Natural killer cell treated with Interleukin-12 subunit alpha and Interleukin-12 subunit beta and Interleukin-15 and Interleukin-18, amount 100 ng/mL, for 72 hours (primary cell): ENCODE data around the gene SUN1. TPM values are rescaled to one million over a fixed set of nuclear protein-coding genes. Genes with fewer than 3 reads are reported as not detected.
"Not testable (repeated sequence)": the region's sequence is repeated elsewhere in the genome, so short reads cannot be mapped to it uniquely, and the experiment has no call there.

Experiments
- ATAC-seq, 2 donors: fragments of 150-1000 bp; cut with Tn5 transposase in 1 of 2; sonication (Bioruptor Pico), chemical (Tn5 transposase) in 1 of 2; 2 replicates each; pipeline ENCODE4 v1.10.0; 2021
- DNase-seq: peaks from one replicate; pipeline ENCODE4 v3.0.0; 2022; ENCODE audit warnings: low spot score
- H3K27ac Mint-ChIP-seq, 2 donors: 1 replicate in 1 of 2; 2 replicates in 1 of 2; pipeline ENCODE4 v1.8.0; 2022; ENCODE audit warnings: mixed read lengths in 2 of 2, mild to moderate bottlenecking in 1 of 2, moderate library complexity in 1 of 2
- H3K27me3 Mint-ChIP-seq, 2 donors: 1 replicate in 1 of 2; 2 replicates in 1 of 2; pipeline ENCODE4 v1.8.0; 2022; ENCODE audit warnings: mixed read lengths in 2 of 2
- H3K36me3 Mint-ChIP-seq: one replicate; pipeline ENCODE4 v1.8.0; 2022; ENCODE audit warnings: mixed read lengths
- H3K4me1 Mint-ChIP-seq, 2 donors: 1 replicate in 1 of 2; 2 replicates in 1 of 2; pipeline ENCODE4 v1.8.0; 2022; ENCODE audit warnings: low read depth in 2 of 2, mixed read lengths in 2 of 2, mild to moderate bottlenecking in 1 of 2
- H3K4me3 Mint-ChIP-seq: one replicate; pipeline ENCODE4 v1.8.0; 2022; ENCODE audit warnings: mixed read lengths
- H3K9me3 Mint-ChIP-seq: 2 replicates; pipeline ENCODE4 v1.8.0; 2022; ENCODE audit warnings: mixed read lengths
- total RNA-seq, 2 donors: library from RNA; stranded (reverse); gene quantifications; one replicate each; pipeline ENCODE4 v1.2.3, GENCODE V29; 2022

SUN1 gene
- total RNA-seq, 2 donors from 2014 or later = 34.3 to 50.4 TPM

DNA sequence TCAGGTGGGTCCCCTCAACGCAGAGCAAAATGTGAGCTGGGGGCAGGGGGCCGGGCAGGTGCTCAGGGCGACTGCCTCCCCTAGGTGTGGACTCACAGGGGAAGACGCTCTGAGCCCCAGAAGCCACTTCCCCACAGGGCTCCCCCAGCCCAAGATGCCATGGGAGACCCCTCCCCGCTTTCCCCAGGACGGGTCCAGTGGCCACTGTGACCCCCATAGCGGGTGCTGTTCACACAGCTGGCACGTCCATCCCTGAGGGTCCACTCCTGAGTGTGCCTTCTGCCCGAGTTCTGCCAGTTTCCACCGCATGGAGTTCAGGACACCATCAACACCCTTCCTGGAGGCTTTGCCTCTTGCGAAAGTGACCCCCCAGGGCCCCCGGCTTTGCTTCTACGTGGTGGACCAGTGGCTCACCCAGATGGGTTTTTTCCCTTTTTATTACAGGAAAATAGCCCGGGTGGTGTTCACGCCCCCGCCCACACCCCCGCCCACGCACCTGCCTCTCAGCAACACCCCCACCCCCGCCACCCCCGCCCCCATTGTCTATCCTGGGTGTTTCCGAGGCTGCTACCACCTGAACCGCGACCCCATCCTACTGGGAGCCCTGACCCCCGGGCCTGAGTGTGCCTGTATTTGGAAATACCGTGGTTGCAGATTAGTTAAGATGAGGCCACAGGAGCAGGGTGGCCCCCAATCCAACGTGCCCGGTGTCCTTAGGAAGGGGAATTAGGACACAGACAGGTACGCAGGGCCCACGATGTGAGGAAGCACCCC is 90.2 kb downstream of the SUN1 start:
- DNase-seq = peak; percentile 92
- H3K27ac Mint-ChIP-seq = peak overlapping the region; percentile 74 to 96
- H3K4me3 Mint-ChIP-seq = peak overlapping the region; percentile 76
- H3K9me3 Mint-ChIP-seq = peaks cover 3% of the 10 kb centered on the region
- H3K27me3 Mint-ChIP-seq = no peaks in the 10 kb centered on the region
- H3K36me3 Mint-ChIP-seq = no peaks in the 10 kb centered on the region
- H3K4me1 Mint-ChIP-seq = peaks cover 27 to 51% of the 10 kb centered on the region in 2 donors
- peak; percentile 43 to 74 for ATAC-seq

DNA sequence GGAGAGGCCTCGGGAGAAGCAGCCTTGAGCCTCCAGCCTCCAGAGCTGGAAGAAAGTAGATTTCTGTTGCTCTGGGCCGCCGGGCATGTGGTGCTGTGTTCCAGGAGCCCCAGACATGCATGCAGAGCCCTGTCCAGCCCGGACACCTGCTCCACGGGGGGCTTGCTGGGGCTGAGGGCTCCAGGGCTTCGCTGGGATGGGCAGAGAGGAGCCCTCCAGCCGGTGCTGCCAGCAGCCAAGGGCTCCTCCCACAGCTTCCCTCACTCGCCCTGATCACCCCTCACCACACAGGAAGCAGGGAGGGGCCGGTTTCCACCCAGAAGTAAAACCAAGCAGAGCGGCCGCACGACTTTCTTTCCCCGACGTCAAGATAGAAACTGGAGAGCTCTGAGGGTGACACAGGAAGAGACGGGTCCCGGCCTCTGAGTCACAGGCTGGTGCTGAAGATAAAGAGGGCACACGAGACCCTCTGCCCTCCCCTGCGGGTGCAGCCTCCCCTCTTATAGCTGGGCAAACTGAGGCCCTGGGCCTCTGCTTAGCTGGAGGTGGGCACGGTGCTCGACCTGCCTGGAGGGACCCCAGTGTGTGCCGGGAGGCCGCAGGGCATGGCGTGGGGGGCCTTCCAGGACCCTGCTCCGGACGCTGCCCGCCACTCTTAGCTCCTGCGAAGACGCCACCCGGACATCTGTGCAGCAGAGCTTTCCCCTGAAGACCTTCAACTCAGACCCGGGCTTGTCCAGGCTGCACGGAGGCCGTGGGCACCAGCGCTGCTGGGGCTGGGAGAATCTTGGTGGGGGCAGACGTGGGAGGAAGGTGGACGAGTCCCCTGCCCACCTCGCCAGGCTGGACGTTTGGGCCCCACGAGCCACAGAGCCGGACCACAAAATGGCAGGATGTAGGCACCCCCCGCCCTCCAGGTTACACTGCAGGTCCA is 91.1 kb downstream of the SUN1 start:
- Mint-ChIP-seq H3K27me3 (no peaks in the 10 kb centered on the region), H3K4me3 (peak overlapping the region; percentile 76), H3K9me3 (peaks cover 3% of the 10 kb centered on the region), H3K27ac (peak overlapping the region; percentile 74 to 96), H3K36me3 (no peaks in the 10 kb centered on the region), H3K4me1 (peaks cover 33 to 50% of the 10 kb centered on the region in 2 donors)
- ATAC-seq (peak; percentile 86 to 87), DNase-seq (peak; percentile 98)

DNA sequence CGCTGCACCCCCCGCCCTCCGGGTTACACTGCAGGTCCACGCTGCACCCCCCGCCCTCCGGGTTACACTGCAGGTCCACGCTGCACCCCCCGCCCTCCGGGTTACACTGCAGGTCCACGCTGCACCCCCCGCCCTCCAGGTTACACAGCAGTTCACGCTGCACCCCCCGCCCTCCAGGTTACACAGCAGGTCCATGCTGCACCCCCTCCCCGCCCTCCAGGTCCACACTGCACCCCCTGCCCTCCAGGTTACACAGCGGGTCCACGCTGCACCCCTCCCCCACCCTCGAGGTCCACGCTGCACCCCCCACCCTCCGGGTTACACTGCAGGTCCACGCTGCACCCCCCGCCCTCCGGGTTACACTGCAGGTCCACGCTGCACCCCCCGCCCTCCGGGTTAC is 91.8 kb downstream of the SUN1 start:
- not testable (repeated sequence) for ATAC-seq, H3K9me3 Mint-ChIP-seq, H3K27me3 Mint-ChIP-seq, H3K36me3 Mint-ChIP-seq
- Mint-ChIP-seq H3K4me1 (peaks cover 39 to 54% of the 10 kb centered on the region in 2 donors), H3K27ac (peak overlapping the region; percentile 59 to 85), H3K4me3 (peak overlapping the region; percentile 71)
- peak; percentile 40 for DNase-seq

Other genes starting within 250 kb of the SUN1 start
- 10 to 100 TPM; 19.5 to 53.4 TPM for gene DNAAF5, start 105.8 kb upstream of the SUN1 start, total RNA-seq
- gene PRKAR1B, start 105.2 kb upstream of the SUN1 start, total RNA-seq = 10 to 100 TPM in 1 of 2 donors, 1 to 10 TPM in 1; 9.8 to 31.9 TPM
- 10 to 100 TPM; 42.8 to 44.5 TPM for gene GET4, start 44.1 kb downstream of the SUN1 start, total RNA-seq
- gene ADAP1, start 122.2 kb downstream of the SUN1 start, total RNA-seq = 100 to 1,000 TPM in 1 of 2 donors, 10 to 100 TPM in 1; 70.6 to 161 TPM
- gene COX19, start 143.1 kb downstream of the SUN1 start, total RNA-seq = 10 to 100 TPM; 17.2 to 19.9 TPM
- not detected for gene CYP2W1, start 150.7 kb downstream of the SUN1 start, total RNA-seq
- 1 to 10 TPM in 1 of 2 donors, under 1 TPM in 1; 0.89 to 8.1 TPM for gene GPR146, start 212.1 kb downstream of the SUN1 start, total RNA-seq